OCI-LY7 (cell line): ENCODE data around the gene RELCH. TPM values are rescaled to one million over a fixed set of nuclear protein-coding genes. Genes with fewer than 3 reads are reported as not detected.

Experiments
- BruUV-seq: library from RNA; stranded (reverse); fragments of 400-500 nt; replicated peaks from 2 replicates; lab custom pipeline; 2021; lab: Mats Ljungman, UMichigan
- CTCF ChIA-PET: fragments of 300-600 bp; sonication (Branson Sonifier 250); formaldehyde crosslinking; loops from one replicate; lab custom pipeline; 2022; ENCODE audit warnings: antibody characterized with exemption; ENCODE audit not compliant: unreplicated experiment; lab: Charles Lee
- POLR2A ChIA-PET: fragments of 300-600 bp; sonication (Branson Sonifier 250); formaldehyde crosslinking; loops from one replicate; lab custom pipeline; 2022; ENCODE audit warnings: antibody characterized with exemption; lab: Charles Lee
- DNase-seq: peaks from one replicate; pipeline ENCODE4 v3.0.0-alpha.2; 2015; ENCODE audit warnings: low spot score
- H2AFZ ChIP-seq: fragments of 200-600 bp; sonication (generic), shearing (Covaris generic); 2 replicates; pipeline ENCODE4 v1.6.1; 2014; ENCODE audit warnings: mild to moderate bottlenecking, antibody characterized with exemption, low read length, moderate library complexity
- H3K27ac ChIP-seq: fragments of 200-600 bp; sonication (generic); 2 replicates; pipeline ENCODE4 v1.5.1; 2014; ENCODE audit warnings: mixed run types, low read depth, mild to moderate bottlenecking, moderate library complexity, low read length, inconsistent platforms; ENCODE audit not compliant: poor library complexity, severe bottlenecking
- H3K36me3 ChIP-seq: fragments of 200-600 bp; sonication (generic); 2 replicates; pipeline ENCODE4 v1.6.1; 2014; ENCODE audit warnings: mild to moderate bottlenecking, antibody characterized with exemption, low read length, moderate library complexity, mixed read lengths; ENCODE audit not compliant: insufficient read depth
- H3K4me1 ChIP-seq: fragments of 200-600 bp; sonication (generic); 2 replicates; pipeline ENCODE4 v1.5.1; 2014; ENCODE audit warnings: mild to moderate bottlenecking, low read length; ENCODE audit not compliant: insufficient read depth, poor library complexity, severe bottlenecking
- H3K4me2 ChIP-seq: fragments of 200-600 bp; sonication (generic); 2 replicates; pipeline ENCODE4 v1.6.1; 2014; ENCODE audit warnings: mild to moderate bottlenecking, low read length
- H3K4me3 ChIP-seq: fragments of 200-600 bp; sonication (generic); 2 replicates; pipeline ENCODE4 v1.5.1; 2014; ENCODE audit warnings: mild to moderate bottlenecking, low read depth, low read length; ENCODE audit not compliant: poor library complexity, severe bottlenecking
- H3K79me2 ChIP-seq: fragments of 200-600 bp; sonication (generic); 2 replicates; pipeline ENCODE4 v1.6.1; 2016; ENCODE audit warnings: low read depth, mild to moderate bottlenecking, low read length, moderate library complexity, mixed read lengths; ENCODE audit not compliant: insufficient read depth
- H3K9me2 ChIP-seq: fragments of 200-600 bp; sonication (generic); 2 replicates; pipeline ENCODE4 v1.6.1; 2016; ENCODE audit warnings: mild to moderate bottlenecking, low read length, mixed read lengths; ENCODE audit not compliant: insufficient read depth
- H3K9me3 ChIP-seq: fragments of 200-600 bp; sonication (generic); 2 replicates; pipeline ENCODE4 v1.6.1; 2014; ENCODE audit warnings: mild to moderate bottlenecking, mixed run types, low read length, mixed read lengths
- H4K20me1 ChIP-seq: fragments of 200-600 bp; sonication (generic); 2 replicates; pipeline ENCODE4 v1.6.1; 2014; ENCODE audit warnings: mild to moderate bottlenecking, antibody characterized with exemption, low read length, moderate library complexity, mixed read lengths; ENCODE audit not compliant: insufficient read depth
- CTCF ChIP-seq: fragments of 200-600 bp; sonication (generic); conservative IDR thresholded peaks from 2 replicates; pipeline ENCODE4 v1.5.1; 2014; ENCODE audit warnings: mild to moderate bottlenecking, antibody characterized with exemption, low read length, moderate library complexity, mixed read lengths
- EZH2phosphoT487 ChIP-seq: fragments of 200-600 bp; sonication (generic); IDR thresholded peaks from 2 replicates; pipeline ENCODE4 v1.6.1; 2018; ENCODE audit warnings: low read depth, borderline replicate concordance, mild to moderate bottlenecking, mixed run types, antibody characterized with exemption, low read length, moderate library complexity, mixed read lengths
- intact Hi-C: fragments of 100-400 bp; cut with micrococcal nuclease; formaldehyde crosslinking; loops from one replicate; pipeline ENCODE4 v1.10.0; 2022; ENCODE audit not compliant: unreplicated experiment
- total RNA-seq, 2 experiments: library from RNA; depleted of rRNA in 1 of 2; stranded (reverse); fragments of >200 nt in 1 of 2; shearing (Covaris generic) in 1 of 2; gene quantifications; 2 replicates each; pipeline ENCODE4 v1.2.3, GENCODE V29; 2014 to 2022

RELCH gene
- total RNA-seq, 2 experiments from 2014 or later = 21.2 to 23.1 TPM

GRCh38 chr18:62332964-62333695 is 146.1 kb downstream of the RELCH start:
- no peak for DNase-seq
- H3K36me3 ChIP-seq = no peaks in the 10 kb centered on the region
- ChIA-PET CTCF (no interaction called here), POLR2A (no interaction called here)
- H3K79me2 ChIP-seq = no peaks in the 10 kb centered on the region
- H2AFZ ChIP-seq = no peak overlapping the region
- no TSS peak for BruUV-seq
- no peak for TF ChIP-seq CTCF
- no peak for TF ChIP-seq EZH2phosphoT487
- H3K4me3 ChIP-seq = no peak overlapping the region
- H3K9me3 ChIP-seq = no peaks in the 10 kb centered on the region
- H3K4me1 ChIP-seq = no peaks in the 10 kb centered on the region
- H3K9me2 ChIP-seq = no peaks in the 10 kb centered on the region
- no peak overlapping the region for H3K27ac ChIP-seq
- no peak overlapping the region for H3K4me2 ChIP-seq
- no peaks in the 10 kb centered on the region for H4K20me1 ChIP-seq
- intact Hi-C loops = no loop called here

GRCh38 chr18:62334120-62334519 is 147.1 kb downstream of the RELCH start:
- H3K9me3 ChIP-seq = no peaks in the 10 kb centered on the region
- no peak overlapping the region for H2AFZ ChIP-seq
- no peak overlapping the region for H3K27ac ChIP-seq
- H3K4me3 ChIP-seq = no peak overlapping the region
- intact Hi-C loops = no loop called here
- no peaks in the 10 kb centered on the region for H3K9me2 ChIP-seq
- CTCF ChIA-PET = no interaction called here
- H3K79me2 ChIP-seq = no peaks in the 10 kb centered on the region
- H3K4me1 ChIP-seq = no peaks in the 10 kb centered on the region
- BruUV-seq = no TSS peak
- no peaks in the 10 kb centered on the region for H4K20me1 ChIP-seq
- H3K36me3 ChIP-seq = no peaks in the 10 kb centered on the region
- H3K4me2 ChIP-seq = no peak overlapping the region
- DNase-seq = no peak
- no peak for TF ChIP-seq CTCF
- no peak for TF ChIP-seq EZH2phosphoT487
- POLR2A ChIA-PET = no interaction called here

- H3K27ac ChIP-seq = no peak overlapping the region
- no peaks in the 10 kb centered on the region for H4K20me1 ChIP-seq
- H3K4me2 ChIP-seq = no peak overlapping the region
- no peak overlapping the region for H2AFZ ChIP-seq
- no peaks in the 10 kb centered on the region for H3K36me3 ChIP-seq
- ChIA-PET POLR2A (no interaction called here), CTCF (no interaction called here)
- no peak for DNase-seq
- no peaks in the 10 kb centered on the region for H3K9me3 ChIP-seq
- intact Hi-C loops = no loop called here
- no peaks in the 10 kb centered on the region for H3K9me2 ChIP-seq
- H3K79me2 ChIP-seq = no peaks in the 10 kb centered on the region
- TF ChIP-seq EZH2phosphoT487 (no peak), CTCF (no peak)
- no peaks in the 10 kb centered on the region for H3K4me1 ChIP-seq
- H3K4me3 ChIP-seq = no peak overlapping the region
- BruUV-seq = no TSS peak
Observed at GRCh38 chr18:62335494-62335893, 148.4 kb downstream of the RELCH start.
